SK-N-MC (cell line): ENCODE results near the gene DRAM1.

Experiments
- EZH2 ChIP-seq: fragments of 200-600 bp; sonication (generic); IDR thresholded peaks from one replicate; pipeline ENCODE4 v1.6.1; 2017; ENCODE audit warnings: antibody characterized with exemption
- FOXP2 ChIP-seq: optimal IDR thresholded peaks from 2 replicates; pipeline ENCODE3; 2011; ENCODE audit warnings: mild to moderate bottlenecking, moderate library complexity; ENCODE audit not compliant: insufficient read depth; ENCODE audit errors: extremely low read length, control extremely low read depth
- POLR2AphosphoS5 ChIP-seq: IDR thresholded peaks from 2 replicates; pipeline ENCODE4 v1.6.1; 2012; ENCODE audit warnings: mild to moderate bottlenecking, low read depth, low read length, borderline replicate concordance

DNA sequence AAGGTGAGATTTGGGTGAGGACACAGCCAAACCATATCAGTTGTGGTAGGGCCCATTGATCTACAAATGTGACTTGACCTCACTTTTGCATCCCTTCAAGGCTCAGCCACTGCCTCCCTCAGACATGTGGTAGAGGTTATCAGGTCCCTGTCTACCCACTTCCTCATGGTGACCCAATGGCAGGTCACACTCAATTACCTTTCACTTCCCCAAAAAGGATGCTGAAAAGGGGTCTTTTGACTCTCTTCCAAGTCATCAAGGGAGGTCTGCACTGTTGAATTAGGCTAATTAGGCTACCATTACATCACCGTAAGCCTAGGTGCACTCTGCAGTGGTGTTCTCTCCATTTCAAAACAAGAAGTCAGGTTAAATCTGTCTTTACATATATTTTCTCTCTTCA, 22.6 kb upstream of the DRAM1 start:
- TF ChIP-seq EZH2 (no peak), POLR2AphosphoS5 (no peak), FOXP2 (no peak)
